ENCODE data around the gene STK32C.

Gene STK32C

DNA sequence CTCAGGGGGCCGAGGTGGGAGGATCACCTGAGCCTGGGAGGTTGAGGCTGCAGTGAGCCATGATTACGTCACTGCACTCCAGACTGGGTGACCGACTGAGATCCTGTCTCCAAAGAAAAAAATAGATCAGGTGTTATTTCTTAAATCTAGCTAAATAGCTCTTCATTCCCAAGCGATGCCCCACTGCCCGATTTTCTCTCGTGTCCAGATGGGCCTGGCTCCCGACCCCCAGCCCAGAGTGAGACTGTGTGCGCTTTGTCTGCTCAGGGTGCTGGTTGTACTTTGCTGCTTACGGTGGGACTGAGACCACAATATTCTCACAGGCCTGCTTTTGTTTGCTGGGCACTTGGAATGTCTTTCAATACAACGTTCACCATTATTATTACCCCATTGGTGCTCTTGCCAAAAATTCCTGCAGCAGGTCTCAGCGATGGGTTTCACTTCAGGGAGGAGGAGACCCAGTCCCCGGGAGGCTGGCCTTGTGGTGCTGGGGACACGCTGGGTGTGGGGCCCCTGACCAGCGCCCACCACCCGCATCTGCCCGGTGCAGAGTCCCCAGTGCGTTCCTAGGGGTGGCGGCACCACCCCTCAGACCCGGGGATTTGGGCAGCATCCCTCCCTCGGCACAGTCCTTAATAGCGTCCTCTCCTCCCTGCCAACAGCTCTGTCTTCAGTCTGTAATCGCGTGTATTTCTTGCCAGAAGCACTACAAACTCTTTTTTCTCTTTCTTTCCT is 141.4 kb downstream of the STK32C start:
- Histone ChIP-seq H3K27me3 (replicated peaks; ENCODE audit: control insufficient read depth, insufficient read depth, low read length) (no peaks in the 10 kb centered on the region), H3K4me3 (replicated peaks; ENCODE audit: low read depth, low read length) (no peak overlapping the region), H3K36me3 (ENCODE audit: control insufficient read depth, insufficient read depth, low read length) (no peaks in the 10 kb centered on the region)
- DNase-seq (ENCODE audit: extremely low read depth, insufficient read length) = no peak
- TF ChIP-seq, protein P1, sequence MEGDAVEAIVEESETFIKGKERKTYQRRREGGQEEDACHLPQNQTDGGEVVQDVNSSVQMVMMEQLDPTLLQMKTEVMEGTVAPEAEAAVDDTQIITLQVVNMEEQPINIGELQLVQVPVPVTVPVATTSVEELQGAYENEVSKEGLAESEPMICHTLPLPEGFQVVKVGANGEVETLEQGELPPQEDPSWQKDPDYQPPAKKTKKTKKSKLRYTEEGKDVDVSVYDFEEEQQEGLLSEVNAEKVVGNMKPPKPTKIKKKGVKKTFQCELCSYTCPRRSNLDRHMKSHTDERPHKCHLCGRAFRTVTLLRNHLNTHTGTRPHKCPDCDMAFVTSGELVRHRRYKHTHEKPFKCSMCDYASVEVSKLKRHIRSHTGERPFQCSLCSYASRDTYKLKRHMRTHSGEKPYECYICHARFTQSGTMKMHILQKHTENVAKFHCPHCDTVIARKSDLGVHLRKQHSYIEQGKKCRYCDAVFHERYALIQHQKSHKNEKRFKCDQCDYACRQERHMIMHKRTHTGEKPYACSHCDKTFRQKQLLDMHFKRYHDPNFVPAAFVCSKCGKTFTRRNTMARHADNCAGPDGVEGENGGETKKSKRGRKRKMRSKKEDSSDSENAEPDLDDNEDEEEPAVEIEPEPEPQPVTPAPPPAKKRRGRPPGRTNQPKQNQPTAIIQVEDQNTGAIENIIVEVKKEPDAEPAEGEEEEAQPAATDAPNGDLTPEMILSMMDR (IDR thresholded peaks at IDR 0.05; ENCODE audit: insufficient read depth, low read length, poor library complexity, severe bottlenecking) = no peak

DNA sequence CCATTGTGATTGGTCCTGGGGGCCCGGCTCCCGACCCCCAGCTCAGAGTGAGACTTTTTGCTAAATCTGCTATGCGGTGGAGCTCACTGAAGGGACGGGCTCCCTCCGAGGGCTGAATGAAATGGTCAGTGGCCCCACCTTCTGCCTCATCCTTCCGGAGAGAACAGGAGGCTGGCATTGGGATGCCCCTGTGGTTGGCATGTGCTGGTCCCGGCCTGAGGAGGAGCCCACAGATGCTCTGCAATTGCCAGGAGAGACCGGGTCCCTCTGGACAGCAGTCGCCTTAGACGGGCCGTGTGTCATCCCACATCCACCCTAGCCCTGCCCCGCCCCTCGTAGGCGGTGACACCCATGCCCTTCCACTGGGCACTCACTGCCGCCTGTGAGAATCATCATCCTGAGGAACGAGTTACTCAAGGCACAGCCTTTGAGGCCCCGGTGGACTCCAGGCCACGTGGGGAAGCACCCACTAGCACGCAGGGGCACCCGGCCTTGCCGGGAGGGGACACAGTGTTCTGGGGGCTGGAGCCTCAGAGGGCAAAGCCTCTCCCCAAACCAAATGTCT is 142.3 kb downstream of the STK32C start:
- no peak for DNase-seq (ENCODE audit: extremely low read depth, insufficient read length)
- Histone ChIP-seq H3K36me3 (ENCODE audit: control insufficient read depth, insufficient read depth, low read length) (no peaks in the 10 kb centered on the region), H3K4me3 (replicated peaks; ENCODE audit: low read depth, low read length) (no peak overlapping the region), H3K27me3 (replicated peaks; ENCODE audit: control insufficient read depth, insufficient read depth, low read length) (no peaks in the 10 kb centered on the region)
- TF ChIP-seq, protein P1 (IDR thresholded peaks at IDR 0.05; ENCODE audit: insufficient read depth, low read length, poor library complexity, severe bottlenecking) = no peak

DNA sequence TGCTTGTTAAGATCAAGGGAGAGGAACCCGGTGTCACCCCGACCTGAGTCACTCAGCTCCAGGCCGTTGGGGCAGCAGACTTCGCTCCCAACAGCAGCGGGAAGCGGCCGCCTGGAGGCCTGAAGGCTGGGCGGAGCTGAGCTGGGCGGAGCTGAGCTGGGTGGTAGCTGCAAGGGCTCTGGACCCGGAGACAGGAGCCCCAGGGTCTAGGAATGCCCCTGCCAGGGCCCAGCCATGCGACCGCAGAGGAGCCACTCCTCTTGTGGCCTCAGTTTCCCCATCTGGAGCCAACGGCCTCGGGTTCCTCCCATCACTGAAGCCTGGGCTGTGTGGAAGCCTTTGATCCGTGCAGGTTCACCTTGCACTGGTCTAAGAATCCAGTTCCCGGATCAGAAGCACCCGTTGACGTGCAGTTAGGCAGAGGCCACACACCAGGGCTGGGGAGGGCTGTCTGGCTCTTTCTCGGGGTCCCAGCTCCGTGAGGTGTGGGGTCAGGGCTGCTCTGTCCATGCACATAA is 142.9 kb downstream of the STK32C start:
- Histone ChIP-seq H3K27me3 (replicated peaks; ENCODE audit: control insufficient read depth, insufficient read depth, low read length) (no peaks in the 10 kb centered on the region), H3K4me3 (replicated peaks; ENCODE audit: low read depth, low read length) (no peak overlapping the region), H3K36me3 (ENCODE audit: control insufficient read depth, insufficient read depth, low read length) (no peaks in the 10 kb centered on the region)
- TF ChIP-seq, protein P1 (IDR thresholded peaks at IDR 0.05; ENCODE audit: insufficient read depth, low read length, poor library complexity, severe bottlenecking) = no peak
- DNase-seq (ENCODE audit: extremely low read depth, insufficient read length) = no peak

DNA sequence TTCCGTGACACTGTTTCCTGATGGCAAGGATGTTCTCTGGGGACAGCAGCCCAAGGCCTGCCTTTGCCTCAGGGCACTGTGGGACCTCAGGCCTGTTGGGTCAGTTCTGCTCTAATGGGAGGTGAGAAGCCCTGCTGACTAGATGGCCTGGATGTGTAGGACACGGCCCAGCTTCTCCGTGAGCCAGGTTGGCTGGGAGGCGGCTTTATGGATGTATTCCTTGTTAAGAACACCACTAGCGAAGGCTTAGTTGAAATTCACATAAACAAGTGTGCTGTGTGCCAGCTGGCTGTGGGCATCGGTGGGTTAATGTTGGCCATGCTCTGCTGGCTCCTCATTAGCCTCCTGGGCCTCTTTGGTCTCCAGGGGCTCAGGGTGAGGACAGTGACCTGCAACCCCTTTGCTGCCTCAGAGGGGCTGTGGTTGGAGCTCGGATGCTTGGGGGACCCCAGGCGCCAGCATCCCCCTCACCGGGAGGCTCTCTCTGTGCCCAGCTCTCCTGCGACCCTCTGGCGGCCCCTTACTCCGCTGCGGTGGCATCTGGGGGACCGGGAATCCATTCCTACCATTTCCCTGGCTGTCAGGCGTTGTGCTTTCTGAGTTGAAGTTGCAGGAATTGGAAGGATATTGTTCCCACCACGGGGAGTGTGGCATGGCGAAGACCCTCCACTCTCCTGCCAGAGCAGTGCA is 143.8 kb downstream of the STK32C start:
- DNase-seq (ENCODE audit: extremely low read depth, insufficient read length) = no peak
- no peaks in the 10 kb centered on the region for H3K27me3 ChIP-seq (replicated peaks; ENCODE audit: control insufficient read depth, insufficient read depth, low read length)
- H3K4me3 ChIP-seq (replicated peaks; ENCODE audit: low read depth, low read length) = no peak overlapping the region
- TF ChIP-seq, protein P1 (IDR thresholded peaks at IDR 0.05; ENCODE audit: insufficient read depth, low read length, poor library complexity, severe bottlenecking) = no peak
- H3K36me3 ChIP-seq (ENCODE audit: control insufficient read depth, insufficient read depth, low read length) = no peaks in the 10 kb centered on the region

DNA sequence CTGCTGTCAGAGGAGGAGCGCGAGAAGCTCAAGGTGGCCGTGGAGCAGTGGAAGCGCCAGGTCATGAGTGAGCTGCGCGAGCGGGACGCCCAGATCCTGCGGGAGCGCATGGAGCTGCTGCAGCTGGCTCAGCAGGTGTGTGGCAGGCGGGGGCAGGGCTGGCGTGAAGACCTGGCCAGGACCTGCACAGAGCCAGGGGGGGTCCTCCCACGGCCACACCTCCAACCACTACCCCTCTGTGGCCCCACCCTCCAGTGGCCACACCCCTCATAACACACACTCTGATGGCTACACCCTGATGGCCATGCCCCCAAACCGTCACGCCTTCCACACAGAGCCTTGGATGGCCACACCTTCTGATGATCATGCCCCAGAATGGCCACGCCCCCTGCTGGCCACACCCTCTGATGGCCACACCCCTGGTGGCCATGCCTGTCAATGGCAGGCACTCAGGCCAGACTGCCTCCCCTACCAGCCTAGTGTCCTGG is 144.4 kb downstream of the STK32C start:
- peak; percentile 62 for DNase-seq (ENCODE audit: extremely low read depth, insufficient read length)

More for the DNA sequence above, 144.4 kb downstream of the STK32C start:
- TF ChIP-seq, protein P1 (IDR thresholded peaks at IDR 0.05; ENCODE audit: insufficient read depth, low read length, poor library complexity, severe bottlenecking) = peak; percentile 6
- Histone ChIP-seq H3K4me3 (replicated peaks; ENCODE audit: low read depth, low read length) (no peak overlapping the region), H3K36me3 (ENCODE audit: control insufficient read depth, insufficient read depth, low read length) (no peaks in the 10 kb centered on the region), H3K27me3 (replicated peaks; ENCODE audit: control insufficient read depth, insufficient read depth, low read length) (no peaks in the 10 kb centered on the region)
